GM12865 (cell line): ENCODE results near the gene ROBO1.

Experiments used
- DNase-seq: peaks from one replicate; pipeline ENCODE4 v3.0.0; 2010; ENCODE audit warnings: low read depth
- H3K4me3 ChIP-seq: 2 replicates; pipeline ENCODE4 v1.5.1; 2011; ENCODE audit warnings: mild to moderate bottlenecking, low read depth, low read length, control low read depth
- TF ChIP-seq, protein P1 (sequence below): IDR thresholded peaks from 2 replicates; pipeline ENCODE4 v1.5.1; 2011; ENCODE audit warnings: low read length, control low read depth, low read depth, inconsistent platforms; ENCODE audit not compliant: insufficient read depth; ENCODE audit errors: missing control alignments

Gene ROBO1

DNA sequence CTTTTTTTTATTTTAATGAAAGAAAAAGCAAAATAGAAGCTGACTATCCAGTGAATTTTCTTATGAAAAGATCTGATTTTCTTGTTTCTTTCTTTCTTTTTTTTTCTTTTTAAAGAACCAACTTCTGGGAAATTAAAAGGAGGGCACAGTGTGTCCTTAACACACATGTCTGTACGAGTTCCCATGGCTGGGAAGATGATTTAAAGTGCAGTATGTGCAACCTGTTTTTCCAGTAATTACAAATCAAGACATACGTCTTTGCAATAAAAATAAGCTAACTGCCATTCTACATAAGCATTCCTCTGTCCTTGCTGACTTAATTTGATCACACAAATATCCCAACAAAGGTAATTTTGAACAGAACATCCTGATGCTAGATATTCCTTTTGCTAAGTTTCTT is 416.1 kb downstream of the ROBO1 start:
- TF ChIP-seq, protein P1, sequence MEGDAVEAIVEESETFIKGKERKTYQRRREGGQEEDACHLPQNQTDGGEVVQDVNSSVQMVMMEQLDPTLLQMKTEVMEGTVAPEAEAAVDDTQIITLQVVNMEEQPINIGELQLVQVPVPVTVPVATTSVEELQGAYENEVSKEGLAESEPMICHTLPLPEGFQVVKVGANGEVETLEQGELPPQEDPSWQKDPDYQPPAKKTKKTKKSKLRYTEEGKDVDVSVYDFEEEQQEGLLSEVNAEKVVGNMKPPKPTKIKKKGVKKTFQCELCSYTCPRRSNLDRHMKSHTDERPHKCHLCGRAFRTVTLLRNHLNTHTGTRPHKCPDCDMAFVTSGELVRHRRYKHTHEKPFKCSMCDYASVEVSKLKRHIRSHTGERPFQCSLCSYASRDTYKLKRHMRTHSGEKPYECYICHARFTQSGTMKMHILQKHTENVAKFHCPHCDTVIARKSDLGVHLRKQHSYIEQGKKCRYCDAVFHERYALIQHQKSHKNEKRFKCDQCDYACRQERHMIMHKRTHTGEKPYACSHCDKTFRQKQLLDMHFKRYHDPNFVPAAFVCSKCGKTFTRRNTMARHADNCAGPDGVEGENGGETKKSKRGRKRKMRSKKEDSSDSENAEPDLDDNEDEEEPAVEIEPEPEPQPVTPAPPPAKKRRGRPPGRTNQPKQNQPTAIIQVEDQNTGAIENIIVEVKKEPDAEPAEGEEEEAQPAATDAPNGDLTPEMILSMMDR: no peak
- no peak for DNase-seq
- no peak overlapping the region for H3K4me3 ChIP-seq

DNA sequence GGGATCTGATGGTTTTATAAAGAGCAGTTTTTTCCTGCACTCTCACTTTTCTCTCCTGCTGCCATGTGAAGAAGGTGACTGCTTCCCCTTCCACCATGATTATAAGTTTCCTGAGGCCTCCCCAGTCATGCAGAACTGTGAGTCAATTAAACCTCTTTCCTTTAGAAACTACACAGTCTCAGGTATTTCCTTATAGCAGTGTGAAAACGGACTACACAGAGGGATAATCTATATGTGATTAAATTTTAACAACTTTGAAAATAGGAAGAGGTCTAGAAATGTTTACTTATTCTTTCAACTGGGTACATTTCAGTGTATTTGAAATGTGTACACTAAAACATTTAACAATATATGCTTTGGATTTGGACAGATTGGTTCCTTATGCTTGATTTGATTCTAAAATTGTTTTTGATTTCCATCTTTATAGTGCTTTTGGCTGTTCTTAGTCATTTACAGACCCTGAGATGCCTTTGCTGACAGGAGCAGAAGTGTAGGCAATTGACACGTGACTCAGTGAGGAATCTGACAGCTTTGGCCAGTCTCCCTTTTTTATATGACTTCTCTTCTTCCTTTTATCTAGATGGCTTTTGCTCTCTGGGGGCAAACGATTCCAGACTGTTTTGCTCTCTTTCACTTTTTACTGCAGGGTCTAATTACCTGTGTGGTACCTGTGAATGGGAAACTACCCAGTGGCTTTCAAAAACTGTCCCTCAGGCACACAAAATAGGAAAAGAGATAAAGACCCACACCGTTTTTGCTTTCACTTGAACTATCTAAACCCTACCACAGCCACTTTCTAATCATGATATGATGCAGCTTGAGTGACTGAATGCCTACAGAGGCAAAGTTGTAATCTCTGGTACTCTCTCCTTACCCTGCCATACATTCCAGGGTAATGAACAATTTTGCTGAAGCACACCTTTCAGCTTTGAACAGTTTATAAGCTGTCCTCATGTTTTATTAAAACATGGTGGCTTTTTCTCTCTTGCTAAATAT is 422.6 kb downstream of the ROBO1 start:
- TF ChIP-seq, protein P1: no peak
- no peak for DNase-seq

GRCh38 chr3:79341961-79342360 is 425.8 kb downstream of the ROBO1 start:
- no peak overlapping the region for H3K4me3 ChIP-seq
- no peak for DNase-seq
- TF ChIP-seq, protein P1: no peak

More for the DNA sequence above, 422.6 kb downstream of the ROBO1 start:
- no peak overlapping the region for H3K4me3 ChIP-seq

GRCh38 chr3:79339846-79340245 is 428.0 kb downstream of the ROBO1 start:
- no peak overlapping the region for H3K4me3 ChIP-seq
- TF ChIP-seq, protein P1: no peak
- DNase-seq: no peak

DNA sequence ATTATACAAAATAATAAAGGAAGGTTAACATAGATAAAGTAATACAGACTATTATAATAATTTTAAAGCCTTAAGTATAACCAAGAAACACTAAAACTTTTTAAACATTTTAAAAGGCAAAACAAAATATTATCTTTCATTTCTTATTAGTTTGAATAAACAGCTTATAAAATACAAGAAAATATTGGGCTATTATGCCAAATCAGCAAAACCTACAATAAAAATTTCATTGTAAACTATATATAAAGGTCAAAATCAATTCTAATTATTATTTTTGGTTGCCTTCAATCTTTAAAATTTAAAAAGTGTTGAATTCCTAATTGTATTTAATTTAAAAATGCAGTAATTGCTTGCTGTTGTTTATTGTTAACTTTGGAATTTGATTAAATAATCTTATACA is 430.0 kb downstream of the ROBO1 start:
- DNase-seq: no peak
- TF ChIP-seq, protein P1: no peak
- H3K4me3 ChIP-seq: no peak overlapping the region

GRCh38 chr3:79329154-79329553 is 438.6 kb downstream of the ROBO1 start:
- no peak overlapping the region for H3K4me3 ChIP-seq
- TF ChIP-seq, protein P1: no peak
- no peak for DNase-seq
